Measurements from ENCODE around the gene SLC6A6. TPM values are rescaled to one million over a fixed set of nuclear protein-coding genes. Genes with fewer than 3 reads are reported as not detected.

The SLC6A6 gene
- total RNA-seq, 2 experiments from 2014 or later, result 39.8 to 42.6 TPM

- Mint-ChIP-seq H3K9me3 (no peaks in the 10 kb centered on the region), H3K27me3 (no peaks in the 10 kb centered on the region), H3K4me3 (no peak overlapping the region), H3K36me3 (no peaks in the 10 kb centered on the region), H3K27ac (no peak overlapping the region), H3K4me1 (no peaks in the 10 kb centered on the region)
- no peak for ATAC-seq (ENCODE audit: low read depth)
- DNase-seq, result peak; percentile 2
- POLR2A ChIA-PET, result no interaction called here
Measured at GRCh38 chr3:14518893-14519292, 116.5 kb downstream of the SLC6A6 start.

- Mint-ChIP-seq H3K9me3 (no peaks in the 10 kb centered on the region), H3K4me1 (no peaks in the 10 kb centered on the region), H3K27me3 (no peaks in the 10 kb centered on the region), H3K4me3 (no peak overlapping the region), H3K27ac (no peak overlapping the region), H3K36me3 (no peaks in the 10 kb centered on the region)
- POLR2A ChIA-PET, result no interaction called here
- DNase-seq (peak; percentile 4), ATAC-seq (ENCODE audit: low read depth) (no peak)
Measured at GRCh38 chr3:14519406-14519805, 117.0 kb downstream of the SLC6A6 start.

GRCh38 chr3:14520149-14520548 is 117.7 kb downstream of the SLC6A6 start:
- DNase-seq (peak; percentile 12), ATAC-seq (ENCODE audit: low read depth) (no peak)
- H3K4me3 Mint-ChIP-seq, result no peak overlapping the region
- no peak overlapping the region for H3K27ac Mint-ChIP-seq
- no peaks in the 10 kb centered on the region for H3K9me3 Mint-ChIP-seq
- H3K27me3 Mint-ChIP-seq, result no peaks in the 10 kb centered on the region
- H3K4me1 Mint-ChIP-seq, result no peaks in the 10 kb centered on the region
- POLR2A ChIA-PET, result no interaction called here
- H3K36me3 Mint-ChIP-seq, result no peaks in the 10 kb centered on the region

GRCh38 chr3:14520967-14521366 is 118.6 kb downstream of the SLC6A6 start:
- POLR2A ChIA-PET, result no interaction called here
- no peak overlapping the region for H3K27ac Mint-ChIP-seq
- peak; percentile 10 for DNase-seq
- H3K4me3 Mint-ChIP-seq, result no peak overlapping the region
- H3K27me3 Mint-ChIP-seq, result no peaks in the 10 kb centered on the region
- no peaks in the 10 kb centered on the region for H3K4me1 Mint-ChIP-seq
- no peak for ATAC-seq (ENCODE audit: low read depth)
- H3K9me3 Mint-ChIP-seq, result no peaks in the 10 kb centered on the region
- no peaks in the 10 kb centered on the region for H3K36me3 Mint-ChIP-seq

GRCh38 chr3:14521611-14522010 is 119.2 kb downstream of the SLC6A6 start:
- H3K4me3 Mint-ChIP-seq, result no peak overlapping the region
- ATAC-seq (ENCODE audit: low read depth), result no peak
- POLR2A ChIA-PET, result no interaction called here
- peaks cover 3% of the 10 kb centered on the region for H3K27me3 Mint-ChIP-seq
- no peaks in the 10 kb centered on the region for H3K36me3 Mint-ChIP-seq
- DNase-seq, result peak; percentile 13
- no peak overlapping the region for H3K27ac Mint-ChIP-seq
- no peaks in the 10 kb centered on the region for H3K4me1 Mint-ChIP-seq
- H3K9me3 Mint-ChIP-seq, result no peaks in the 10 kb centered on the region

- Mint-ChIP-seq H3K27me3 (peaks cover 3% of the 10 kb centered on the region), H3K9me3 (no peaks in the 10 kb centered on the region), H3K27ac (no peak overlapping the region), H3K4me1 (no peaks in the 10 kb centered on the region), H3K4me3 (no peak overlapping the region), H3K36me3 (no peaks in the 10 kb centered on the region)
- no peak for ATAC-seq (ENCODE audit: low read depth)
- DNase-seq, result peak; percentile 17
- POLR2A ChIA-PET, result no interaction called here
Measured at GRCh38 chr3:14522129-14522691, 119.8 kb downstream of the SLC6A6 start.

GRCh38 chr3:14522768-14523167 is 120.4 kb downstream of the SLC6A6 start:
- Mint-ChIP-seq H3K36me3 (no peaks in the 10 kb centered on the region), H3K4me1 (no peaks in the 10 kb centered on the region), H3K4me3 (no peak overlapping the region), H3K27ac (no peak overlapping the region), H3K27me3 (peaks cover 3% of the 10 kb centered on the region), H3K9me3 (no peaks in the 10 kb centered on the region)
- peak; percentile 16 for DNase-seq
- no peak for ATAC-seq (ENCODE audit: low read depth)
- POLR2A ChIA-PET, result no interaction called here

GRCh38 chr3:14523792-14524191 is 121.4 kb downstream of the SLC6A6 start:
- no peaks in the 10 kb centered on the region for H3K9me3 Mint-ChIP-seq
- H3K27ac Mint-ChIP-seq, result no peak overlapping the region
- H3K4me1 Mint-ChIP-seq, result no peaks in the 10 kb centered on the region
- ATAC-seq (ENCODE audit: low read depth) (no peak), DNase-seq (peak; percentile 5)
- H3K27me3 Mint-ChIP-seq, result peaks cover 3% of the 10 kb centered on the region
- no peaks in the 10 kb centered on the region for H3K36me3 Mint-ChIP-seq
- H3K4me3 Mint-ChIP-seq, result no peak overlapping the region
- POLR2A ChIA-PET, result no interaction called here

- H3K4me1 Mint-ChIP-seq, result no peaks in the 10 kb centered on the region
- DNase-seq, result peak; percentile 22
- no peak overlapping the region for H3K27ac Mint-ChIP-seq
- H3K36me3 Mint-ChIP-seq, result no peaks in the 10 kb centered on the region
- no peaks in the 10 kb centered on the region for H3K9me3 Mint-ChIP-seq
- POLR2A ChIA-PET, result no interaction called here
- H3K27me3 Mint-ChIP-seq, result peaks cover 3% of the 10 kb centered on the region
- ATAC-seq (ENCODE audit: low read depth), result no peak
- no peak overlapping the region for H3K4me3 Mint-ChIP-seq
Measured at GRCh38 chr3:14524311-14524711, 121.9 kb downstream of the SLC6A6 start.

- Mint-ChIP-seq H3K4me1 (no peaks in the 10 kb centered on the region), H3K4me3 (no peak overlapping the region), H3K27me3 (peaks cover 8% of the 10 kb centered on the region), H3K36me3 (no peaks in the 10 kb centered on the region), H3K27ac (no peak overlapping the region), H3K9me3 (no peaks in the 10 kb centered on the region)
- ATAC-seq (ENCODE audit: low read depth), result no peak
- POLR2A ChIA-PET, result no interaction called here
- peak; percentile 10 for DNase-seq
Measured at GRCh38 chr3:14524920-14525660, 122.7 kb downstream of the SLC6A6 start.

- no peak for DNase-seq
- ATAC-seq (ENCODE audit: low read depth), result no peak
- POLR2A ChIA-PET, result no interaction called here
- Mint-ChIP-seq H3K9me3 (no peaks in the 10 kb centered on the region), H3K4me3 (no peak overlapping the region), H3K27me3 (peaks cover 14% of the 10 kb centered on the region), H3K36me3 (no peaks in the 10 kb centered on the region), H3K27ac (no peak overlapping the region), H3K4me1 (no peaks in the 10 kb centered on the region)
Measured at GRCh38 chr3:14525685-14526631, 123.6 kb downstream of the SLC6A6 start.

- no peaks in the 10 kb centered on the region for H3K9me3 Mint-ChIP-seq
- H3K4me1 Mint-ChIP-seq, result no peaks in the 10 kb centered on the region
- DNase-seq (no peak), ATAC-seq (ENCODE audit: low read depth) (no peak)
- H3K4me3 Mint-ChIP-seq, result no peak overlapping the region
- no peak overlapping the region for H3K27ac Mint-ChIP-seq
- peaks cover 14% of the 10 kb centered on the region for H3K27me3 Mint-ChIP-seq
- no peaks in the 10 kb centered on the region for H3K36me3 Mint-ChIP-seq
- POLR2A ChIA-PET, result no interaction called here
Measured at GRCh38 chr3:14528081-14528480, 125.7 kb downstream of the SLC6A6 start.

- POLR2A ChIA-PET, result no interaction called here
- no peaks in the 10 kb centered on the region for H3K4me1 Mint-ChIP-seq
- H3K27me3 Mint-ChIP-seq, result peaks cover 13% of the 10 kb centered on the region
- H3K9me3 Mint-ChIP-seq, result no peaks in the 10 kb centered on the region
- H3K36me3 Mint-ChIP-seq, result no peaks in the 10 kb centered on the region
- H3K4me3 Mint-ChIP-seq, result no peak overlapping the region
- DNase-seq, result no peak
- H3K27ac Mint-ChIP-seq, result no peak overlapping the region
- ATAC-seq (ENCODE audit: low read depth), result no peak
Measured at GRCh38 chr3:14531856-14532395, 129.5 kb downstream of the SLC6A6 start.
